Kidney epithelial cell (primary cell): ENCODE measurements around the gene SMG1. TPM values are rescaled to one million over a fixed set of nuclear protein-coding genes. Genes with fewer than 3 reads are reported as not detected.
"Not testable (repeated sequence)": the region's sequence is repeated elsewhere in the genome, so short reads cannot be mapped to it uniquely, and the experiment has no call there.

Experiments
- DNase-seq: peaks from one replicate; pipeline ENCODE4 v3.0.0-alpha.2; 2010; ENCODE audit warnings: low read depth
- H3K27me3 ChIP-seq: 2 replicates; pipeline ENCODE4 v1.6.0; 2011; ENCODE audit warnings: low read length; ENCODE audit not compliant: control insufficient read depth, insufficient read depth
- H3K36me3 ChIP-seq: 2 replicates; pipeline ENCODE4 v1.5.1; 2011; ENCODE audit warnings: low read length; ENCODE audit not compliant: control insufficient read depth, insufficient read depth
- H3K4me3 ChIP-seq: 2 replicates; pipeline ENCODE4 v1.5.1; 2011; ENCODE audit warnings: low read depth, mild to moderate bottlenecking, control low read depth, low read length
- CTCF ChIP-seq: IDR thresholded peaks from 2 replicates; pipeline ENCODE4 v1.5.1; 2011; ENCODE audit warnings: mild to moderate bottlenecking, moderate library complexity, low read length, control low read depth, inconsistent platforms; ENCODE audit not compliant: insufficient read depth, poor library complexity, severe bottlenecking
- total RNA-seq: library from RNA; depleted of rRNA; stranded (reverse); fragments of >200 nt; gene quantifications from 2 replicates; pipeline ENCODE4 v1.2.3, GENCODE V29; 2015

Gene SMG1
- total RNA-seq, 1 donor from 2014 or later, result 51.5 TPM

- not testable (repeated sequence) for H3K27me3 ChIP-seq, DNase-seq, H3K36me3 ChIP-seq, H3K4me3 ChIP-seq
Measured at GRCh38 chr16:18776334-18776733, 149.9 kb downstream of the SMG1 start.

GRCh38 chr16:18774651-18775050 is 151.6 kb downstream of the SMG1 start:
- not testable (repeated sequence) for H3K36me3 ChIP-seq, H3K27me3 ChIP-seq, DNase-seq, H3K4me3 ChIP-seq

- not testable (repeated sequence) for H3K36me3 ChIP-seq, H3K4me3 ChIP-seq, DNase-seq, H3K27me3 ChIP-seq
Measured at GRCh38 chr16:18772171-18772570, 154.0 kb downstream of the SMG1 start.

- H3K27me3 ChIP-seq, H3K4me3 ChIP-seq, H3K36me3 ChIP-seq, DNase-seq: not testable (repeated sequence)
Measured at GRCh38 chr16:18770336-18770962, 155.8 kb downstream of the SMG1 start.

- not testable (repeated sequence) for H3K27me3 ChIP-seq, H3K36me3 ChIP-seq, H3K4me3 ChIP-seq, DNase-seq
Measured at GRCh38 chr16:18767217-18767616, 159.0 kb downstream of the SMG1 start.

GRCh38 chr16:18762713-18763112 is 163.5 kb downstream of the SMG1 start:
- DNase-seq, H3K27me3 ChIP-seq, H3K36me3 ChIP-seq, H3K4me3 ChIP-seq: not testable (repeated sequence)

GRCh38 chr16:18759598-18760520 is 166.3 kb downstream of the SMG1 start:
- not testable (repeated sequence) for H3K27me3 ChIP-seq, DNase-seq, H3K36me3 ChIP-seq, H3K4me3 ChIP-seq
- TF ChIP-seq CTCF, result peak; percentile 44

- not testable (repeated sequence) for H3K4me3 ChIP-seq, H3K27me3 ChIP-seq, H3K36me3 ChIP-seq, DNase-seq
Measured at GRCh38 chr16:18757960-18758660, 168.1 kb downstream of the SMG1 start.

GRCh38 chr16:18756639-18757038 is 169.6 kb downstream of the SMG1 start:
- not testable (repeated sequence) for DNase-seq, H3K27me3 ChIP-seq, H3K36me3 ChIP-seq, H3K4me3 ChIP-seq

Other genes starting within 250 kb of the SMG1 start
- gene RPS15A, start 136.1 kb downstream of the SMG1 start, total RNA-seq, result 3,107 and 3,956 TPM in 2 replicates
- gene ARL6IP1, start 124.9 kb downstream of the SMG1 start, total RNA-seq, result 267 and 290 TPM in 2 replicates
- gene TMC7, start 57.5 kb upstream of the SMG1 start, total RNA-seq, result 0.75 and 1.6 TPM in 2 replicates
- 20.1 and 22.0 TPM in 2 replicates for gene COQ7, start 141.2 kb upstream of the SMG1 start, total RNA-seq
- gene ITPRIPL2, start 187.6 kb upstream of the SMG1 start, total RNA-seq, result 71.8 and 90.2 TPM in 2 replicates
- gene SYT17, start 241.8 kb upstream of the SMG1 start, total RNA-seq, result 0.62 and 0.63 TPM in 2 replicates